ENCODE results near the gene VAMP8.
A peak's percentile ranks its signal among the peaks of the same experiment; 100 is the strongest.

VAMP8 gene

DNA sequence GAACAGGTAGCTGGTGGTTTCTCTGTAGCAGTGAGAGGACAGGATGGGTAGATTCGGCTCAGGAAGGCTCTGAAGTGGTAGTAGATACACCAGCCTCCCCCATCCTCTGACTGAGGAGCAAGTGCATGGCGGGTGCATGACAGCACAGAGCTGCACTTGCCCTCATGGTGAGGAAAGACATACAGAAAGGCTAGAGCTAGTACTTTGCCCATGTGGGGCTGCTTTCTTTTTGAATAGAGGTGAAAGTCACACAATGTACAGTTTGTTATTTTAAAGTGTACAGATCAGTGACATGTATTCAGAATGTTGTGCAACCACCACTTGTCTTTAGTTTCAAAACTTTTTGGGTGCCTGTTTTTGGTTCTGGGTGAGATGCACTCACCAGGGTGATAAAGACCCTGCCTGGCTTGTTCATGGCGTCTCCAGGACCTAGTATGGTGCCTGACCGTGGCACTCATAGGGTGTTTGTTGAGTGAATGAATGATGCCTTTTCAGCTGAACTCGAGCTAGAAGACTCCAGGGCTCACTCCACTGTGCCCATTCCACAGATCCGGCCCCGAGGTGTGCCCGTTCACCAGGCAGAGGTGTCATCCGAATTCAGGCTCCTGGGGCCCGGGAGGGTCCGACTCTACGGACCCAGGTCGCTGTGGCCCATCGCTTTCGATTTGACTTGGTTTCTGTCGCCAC lies 6.4 kb downstream of the VAMP8 start:
- Histone ChIP-seq H3K4me3 (ENCODE audit: low read depth, low read length) (peak overlapping the region; percentile 60), H3K4me1 (ENCODE audit: control insufficient read depth, insufficient read depth, low read length) (peaks cover 32% of the 10 kb centered on the region), H3K36me3 (ENCODE audit: control insufficient read depth, insufficient read depth, low read length) (peaks cover 13% of the 10 kb centered on the region), H3K9ac (ENCODE audit: low read length) (no peak overlapping the region), H3K27me3 (ENCODE audit: control insufficient read depth, insufficient read depth, low read length) (peaks cover 17% of the 10 kb centered on the region; the same call in 1 of the 2 replicates), H3K27ac (ENCODE audit: low read depth, low read length) (no peak overlapping the region), H3K9me3 (ENCODE audit: control insufficient read depth, insufficient read depth, low read depth, low read length) (no peaks in the 10 kb centered on the region)

- Histone ChIP-seq H3K4me3 (ENCODE audit: low read depth, low read length) (peak within 1 kb of the TSS; percentile 60), H3K9ac (ENCODE audit: low read length) (peak within 1 kb of the TSS; percentile 49), H3K27me3 (ENCODE audit: control insufficient read depth, insufficient read depth, low read length) (peaks cover 17% of the 10 kb centered on the region; the same call in 1 of the 2 replicates), H3K4me1 (ENCODE audit: control insufficient read depth, insufficient read depth, low read length) (peaks cover 26% of the 10 kb centered on the region), H3K36me3 (ENCODE audit: control insufficient read depth, insufficient read depth, low read length) (peaks cover 13% of the 10 kb centered on the region), H3K9me3 (ENCODE audit: control insufficient read depth, insufficient read depth, low read depth, low read length) (no peaks in the 10 kb centered on the region), H3K27ac (ENCODE audit: low read depth, low read length) (peak within 1 kb of the TSS; percentile 41; the same call in 1 of the 2 replicates)
Measured at GRCh38 chr2:85584354-85584856, 7.0 kb downstream of the VAMP8 start, which contains the start of gene VAMP5. TSS of gene VAMP5 (plus strand) at chr2:85584431. CDS start at chr2:85584491, 60 bp downstream.

DNA sequence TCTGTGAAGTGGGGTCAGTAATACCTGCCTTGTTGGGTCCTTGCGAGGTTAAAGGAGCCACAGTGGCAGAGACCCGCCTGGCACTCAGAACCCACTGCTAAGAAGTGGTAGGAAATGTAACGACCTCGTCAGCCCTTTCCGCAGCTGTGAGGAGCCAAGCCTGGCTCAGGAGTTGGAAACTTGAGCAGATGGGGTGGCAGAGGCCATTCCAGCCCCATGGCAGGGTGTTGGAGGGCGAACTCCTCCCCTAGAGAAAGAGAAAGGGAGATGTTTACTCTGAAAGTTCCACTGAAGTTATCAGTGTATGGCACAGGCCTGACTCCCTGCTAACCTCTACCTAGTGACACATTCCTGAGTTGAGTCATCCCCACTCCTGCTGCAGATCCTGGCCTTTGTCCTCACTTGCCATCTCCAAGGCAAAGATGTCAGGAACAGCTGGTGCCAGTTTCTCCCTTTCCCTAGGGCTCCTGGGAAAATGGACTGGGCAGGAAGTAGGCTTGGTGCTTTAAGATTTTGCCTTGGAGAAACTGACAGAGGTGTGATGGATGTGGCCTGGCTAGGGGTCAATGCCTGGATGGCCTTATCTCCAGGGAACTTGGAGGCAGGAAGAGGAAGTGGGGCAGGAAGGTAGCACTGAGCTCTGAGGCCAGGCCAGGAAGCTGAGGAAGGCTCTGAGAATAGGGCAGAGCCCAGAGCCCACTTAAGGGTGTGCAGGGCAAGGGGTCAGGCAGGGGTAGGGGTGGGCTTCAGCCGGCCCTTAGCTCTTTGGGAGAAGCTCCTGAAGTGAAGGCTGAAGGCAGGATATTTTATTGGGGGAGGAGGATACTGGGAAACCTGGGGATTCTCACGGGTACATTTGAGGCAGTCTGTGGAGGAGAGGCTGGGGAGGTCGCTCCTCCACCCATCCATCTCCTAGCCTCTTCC lies 7.7 kb downstream of the VAMP8 start:
- Histone ChIP-seq H3K4me1 (ENCODE audit: control insufficient read depth, insufficient read depth, low read length) (peaks cover 19% of the 10 kb centered on the region), H3K27me3 (ENCODE audit: control insufficient read depth, insufficient read depth, low read length) (peaks cover 17% of the 10 kb centered on the region; the same call in 1 of the 2 replicates)

GRCh38 chr2:85585781-85586105 lies 8.4 kb downstream of the VAMP8 start:
- H3K9ac ChIP-seq (ENCODE audit: low read length), result no peak overlapping the region
- no peak overlapping the region for H3K27ac ChIP-seq (ENCODE audit: low read depth, low read length)
- no peak overlapping the region for H3K4me3 ChIP-seq (ENCODE audit: low read depth, low read length)
- peaks cover 16% of the 10 kb centered on the region for H3K4me1 ChIP-seq (ENCODE audit: control insufficient read depth, insufficient read depth, low read length)
- peaks cover 13% of the 10 kb centered on the region for H3K36me3 ChIP-seq (ENCODE audit: control insufficient read depth, insufficient read depth, low read length)
- peaks cover 17% of the 10 kb centered on the region; the same call in 1 of the 2 replicates for H3K27me3 ChIP-seq (ENCODE audit: control insufficient read depth, insufficient read depth, low read length)
- no peaks in the 10 kb centered on the region for H3K9me3 ChIP-seq (ENCODE audit: control insufficient read depth, insufficient read depth, low read depth, low read length)

More for the DNA sequence above, 7.7 kb downstream of the VAMP8 start:
- H3K4me3 ChIP-seq (ENCODE audit: low read depth, low read length), result peak overlapping the region; percentile 60
- peak overlapping the region; percentile 49 for H3K9ac ChIP-seq (ENCODE audit: low read length)
- H3K36me3 ChIP-seq (ENCODE audit: control insufficient read depth, insufficient read depth, low read length), result peaks cover 13% of the 10 kb centered on the region
- H3K9me3 ChIP-seq (ENCODE audit: control insufficient read depth, insufficient read depth, low read depth, low read length), result no peaks in the 10 kb centered on the region
- peak overlapping the region; percentile 41; the same call in 1 of the 2 replicates for H3K27ac ChIP-seq (ENCODE audit: low read depth, low read length)

DNA sequence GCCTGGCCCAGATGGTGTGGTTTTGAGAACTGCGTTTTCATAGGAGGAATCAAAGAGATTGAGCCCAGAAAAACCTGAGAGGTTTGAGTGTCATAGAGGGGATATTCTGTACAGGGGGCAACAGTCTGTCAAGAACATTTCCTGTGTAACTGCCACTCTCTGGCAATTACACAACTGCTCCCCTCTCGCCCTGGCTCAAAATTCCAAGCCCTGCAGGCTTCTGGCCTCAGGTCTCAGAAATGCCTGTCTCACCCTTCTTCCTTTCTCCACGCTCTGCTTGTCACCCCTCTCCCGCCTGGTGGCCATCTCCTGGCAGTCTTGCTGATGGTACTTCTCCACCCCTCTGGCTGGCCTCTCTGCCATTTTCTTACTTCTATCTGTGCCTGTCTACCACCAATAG lies 10.8 kb downstream of the VAMP8 start:
- H3K27me3 ChIP-seq (ENCODE audit: control insufficient read depth, insufficient read depth, low read length), result peaks cover 17% of the 10 kb centered on the region; the same call in 1 of the 2 replicates
- no peaks in the 10 kb centered on the region; the same call in 1 of the 2 replicates for H3K36me3 ChIP-seq (ENCODE audit: control insufficient read depth, insufficient read depth, low read length)
- no peak overlapping the region for H3K27ac ChIP-seq (ENCODE audit: low read depth, low read length)
- peaks cover 16% of the 10 kb centered on the region for H3K4me1 ChIP-seq (ENCODE audit: control insufficient read depth, insufficient read depth, low read length)
- H3K9me3 ChIP-seq (ENCODE audit: control insufficient read depth, insufficient read depth, low read depth, low read length), result no peaks in the 10 kb centered on the region
- H3K9ac ChIP-seq (ENCODE audit: low read length), result no peak overlapping the region
- no peak overlapping the region for H3K4me3 ChIP-seq (ENCODE audit: low read depth, low read length)

GRCh38 chr2:85588645-85589044 lies 11.3 kb downstream of the VAMP8 start:
- no peak overlapping the region for H3K4me3 ChIP-seq (ENCODE audit: low read depth, low read length)
- H3K27me3 ChIP-seq (ENCODE audit: control insufficient read depth, insufficient read depth, low read length), result peaks cover 16% of the 10 kb centered on the region; the same call in 1 of the 2 replicates
- no peaks in the 10 kb centered on the region; the same call in 1 of the 2 replicates for H3K36me3 ChIP-seq (ENCODE audit: control insufficient read depth, insufficient read depth, low read length)
- no peak overlapping the region for H3K9ac ChIP-seq (ENCODE audit: low read length)
- H3K4me1 ChIP-seq (ENCODE audit: control insufficient read depth, insufficient read depth, low read length), result peaks cover 16% of the 10 kb centered on the region
- H3K9me3 ChIP-seq (ENCODE audit: control insufficient read depth, insufficient read depth, low read depth, low read length), result no peaks in the 10 kb centered on the region
- no peak overlapping the region for H3K27ac ChIP-seq (ENCODE audit: low read depth, low read length)

GRCh38 chr2:85589181-85589580 lies 11.8 kb downstream of the VAMP8 start:
- no peak overlapping the region for H3K4me3 ChIP-seq (ENCODE audit: low read depth, low read length)
- H3K9me3 ChIP-seq (ENCODE audit: control insufficient read depth, insufficient read depth, low read depth, low read length), result no peaks in the 10 kb centered on the region
- H3K36me3 ChIP-seq (ENCODE audit: control insufficient read depth, insufficient read depth, low read length), result no peaks in the 10 kb centered on the region
- no peak overlapping the region for H3K9ac ChIP-seq (ENCODE audit: low read length)
- H3K27ac ChIP-seq (ENCODE audit: low read depth, low read length), result no peak overlapping the region
- H3K4me1 ChIP-seq (ENCODE audit: control insufficient read depth, insufficient read depth, low read length), result peaks cover 16% of the 10 kb centered on the region
- H3K27me3 ChIP-seq (ENCODE audit: control insufficient read depth, insufficient read depth, low read length), result peaks cover 10% of the 10 kb centered on the region; the same call in 1 of the 2 replicates

DNA sequence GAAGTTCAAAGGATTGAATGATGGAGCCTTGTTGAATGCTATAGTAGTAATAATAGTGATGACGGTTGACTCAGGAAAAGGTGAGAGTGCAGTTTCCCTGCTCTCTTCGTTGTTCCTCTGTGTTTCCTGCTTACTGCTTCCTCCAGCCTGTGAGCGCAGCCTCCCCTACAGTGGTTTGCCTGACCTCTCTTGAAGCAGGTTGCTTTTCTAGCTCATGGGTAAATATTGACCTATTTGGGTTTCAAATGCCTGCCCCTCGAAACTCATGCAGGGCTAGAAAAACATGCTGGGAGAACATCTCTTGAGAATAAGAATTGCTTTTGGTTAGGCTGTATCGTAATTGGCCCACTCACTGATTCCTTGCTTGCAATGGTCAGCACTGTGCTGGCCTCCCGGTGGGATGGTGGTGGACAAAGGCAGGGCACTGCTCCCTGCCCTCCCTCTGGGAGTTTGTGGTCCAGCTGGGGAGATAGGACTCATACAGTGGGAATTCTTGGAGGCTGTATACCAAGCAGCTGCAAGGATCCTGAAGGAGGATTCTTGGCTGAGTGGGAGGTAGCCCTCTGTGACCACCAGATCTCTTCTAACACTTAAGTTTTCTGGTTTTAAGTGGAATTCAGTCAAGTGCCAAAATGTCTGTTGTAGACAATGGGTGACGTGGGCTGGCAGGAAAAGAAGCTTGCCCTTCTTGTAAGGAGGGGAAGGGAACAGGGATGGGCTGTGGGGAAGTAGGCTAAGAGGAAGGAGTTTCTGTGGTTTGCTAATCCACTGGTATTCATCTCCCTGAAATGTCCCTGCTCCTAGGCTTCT lies 12.8 kb downstream of the VAMP8 start:
- H3K9ac ChIP-seq (ENCODE audit: low read length), result no peak overlapping the region
- H3K4me3 ChIP-seq (ENCODE audit: low read depth, low read length), result no peak overlapping the region
- no peak overlapping the region for H3K27ac ChIP-seq (ENCODE audit: low read depth, low read length)
- peaks cover 8% of the 10 kb centered on the region for H3K4me1 ChIP-seq (ENCODE audit: control insufficient read depth, insufficient read depth, low read length)
- H3K9me3 ChIP-seq (ENCODE audit: control insufficient read depth, insufficient read depth, low read depth, low read length), result no peaks in the 10 kb centered on the region
- H3K36me3 ChIP-seq (ENCODE audit: control insufficient read depth, insufficient read depth, low read length), result no peaks in the 10 kb centered on the region
- peaks cover 1% of the 10 kb centered on the region; the same call in 1 of the 2 replicates for H3K27me3 ChIP-seq (ENCODE audit: control insufficient read depth, insufficient read depth, low read length)

DNA sequence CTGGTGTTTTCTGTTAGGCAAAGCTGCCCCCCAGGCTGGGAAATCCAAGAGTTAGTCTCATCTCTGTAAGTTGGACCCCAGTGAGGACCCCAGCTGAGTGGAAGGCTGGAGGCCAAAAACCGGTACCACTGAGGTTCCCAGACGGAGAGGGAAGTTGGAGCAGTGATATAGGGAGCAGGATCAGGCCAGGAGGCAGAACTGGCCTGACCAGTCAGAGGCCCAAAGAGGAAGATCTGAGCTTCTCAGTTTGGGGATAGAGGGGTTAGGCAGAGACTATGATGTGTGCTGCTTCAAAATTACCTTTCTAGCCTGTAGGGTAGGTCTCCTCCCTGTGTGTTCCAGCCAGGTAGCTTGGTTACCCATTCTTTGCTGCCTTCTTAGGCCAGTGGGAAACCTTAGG lies 13.6 kb downstream of the VAMP8 start:
- H3K27me3 ChIP-seq (ENCODE audit: control insufficient read depth, insufficient read depth, low read length), result no peaks in the 10 kb centered on the region; the same call in 1 of the 2 replicates
- no peak overlapping the region for H3K9ac ChIP-seq (ENCODE audit: low read length)
- no peaks in the 10 kb centered on the region for H3K36me3 ChIP-seq (ENCODE audit: control insufficient read depth, insufficient read depth, low read length)
- H3K4me3 ChIP-seq (ENCODE audit: low read depth, low read length), result no peak overlapping the region
- H3K9me3 ChIP-seq (ENCODE audit: control insufficient read depth, insufficient read depth, low read depth, low read length), result no peaks in the 10 kb centered on the region
- peaks cover under 1% of the 10 kb centered on the region; the same call in 1 of the 2 replicates for H3K4me1 ChIP-seq (ENCODE audit: control insufficient read depth, insufficient read depth, low read length)
- H3K27ac ChIP-seq (ENCODE audit: low read depth, low read length), result no peak overlapping the region

- H3K4me1 ChIP-seq (ENCODE audit: control insufficient read depth, insufficient read depth, low read length), result no peaks in the 10 kb centered on the region; the same call in 1 of the 2 replicates
- H3K9ac ChIP-seq (ENCODE audit: low read length), result no peak overlapping the region
Measured at GRCh38 chr2:85591563-85591962, 14.2 kb downstream of the VAMP8 start.

More at GRCh38 chr2:85591563-85591962, 14.2 kb downstream of the VAMP8 start:
- Histone ChIP-seq H3K4me3 (ENCODE audit: low read depth, low read length) (no peak overlapping the region), H3K27ac (ENCODE audit: low read depth, low read length) (no peak overlapping the region), H3K36me3 (ENCODE audit: control insufficient read depth, insufficient read depth, low read length) (peaks cover under 1% of the 10 kb centered on the region), H3K9me3 (ENCODE audit: control insufficient read depth, insufficient read depth, low read depth, low read length) (no peaks in the 10 kb centered on the region), H3K27me3 (ENCODE audit: control insufficient read depth, insufficient read depth, low read length) (no peaks in the 10 kb centered on the region)
